HG02938 (cell line): ENCODE data around the gene IGFBPL1.
A peak's percentile ranks its signal among the peaks of the same experiment; 100 is the strongest.
"Not testable (repeated sequence)": the region's sequence is repeated elsewhere in the genome, so short reads cannot be mapped to it uniquely, and the experiment has no call there.

ENCODE experiments used
- ATAC-seq: cut with Tn5 transposase; IDR thresholded peaks from one replicate; pipeline ENCODE4 v1.9.1; 2021; ENCODE audit warnings: mild to moderate bottlenecking, moderate library complexity; ENCODE audit not compliant: unreplicated experiment

The IGFBPL1 gene

GRCh38 chr9:38380230-38380871 is 43.9 kb downstream of the IGFBPL1 start:
- no peak for ATAC-seq

- not testable (repeated sequence) for ATAC-seq
These were observed 46.7 kb downstream of the IGFBPL1 start for GRCh38 chr9:38377336-38378083.

GRCh38 chr9:38376021-38376670 is 48.1 kb downstream of the IGFBPL1 start:
- ATAC-seq, result no peak

DNA sequence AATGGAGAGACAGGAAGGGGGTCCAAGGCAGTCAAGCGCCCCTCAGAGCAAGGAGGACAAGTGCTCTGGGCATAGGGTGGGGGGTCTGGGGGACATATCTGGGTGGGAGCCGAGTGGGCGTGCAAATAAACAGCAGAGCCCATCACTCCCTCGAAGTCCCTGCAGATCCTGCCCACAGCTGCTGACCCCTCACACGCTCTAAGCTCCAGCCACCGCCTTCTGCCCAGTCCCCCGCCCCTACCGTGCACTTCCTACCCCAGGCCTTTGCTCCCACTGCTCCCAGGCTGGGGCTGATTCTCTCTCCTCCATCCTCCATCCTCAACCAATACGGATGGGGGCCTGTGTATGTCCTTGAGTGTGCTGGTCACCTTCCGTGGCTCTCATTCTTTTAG is 48.7 kb downstream of the IGFBPL1 start:
- ATAC-seq, result no peak

GRCh38 chr9:38374847-38375571 is 49.2 kb downstream of the IGFBPL1 start:
- ATAC-seq, result no peak

- ATAC-seq, result no peak
These were observed 50.6 kb downstream of the IGFBPL1 start for GRCh38 chr9:38373679-38374078.

- no peak for ATAC-seq
These were observed 51.3 kb downstream of the IGFBPL1 start for GRCh38 chr9:38372762-38373619.

DNA sequence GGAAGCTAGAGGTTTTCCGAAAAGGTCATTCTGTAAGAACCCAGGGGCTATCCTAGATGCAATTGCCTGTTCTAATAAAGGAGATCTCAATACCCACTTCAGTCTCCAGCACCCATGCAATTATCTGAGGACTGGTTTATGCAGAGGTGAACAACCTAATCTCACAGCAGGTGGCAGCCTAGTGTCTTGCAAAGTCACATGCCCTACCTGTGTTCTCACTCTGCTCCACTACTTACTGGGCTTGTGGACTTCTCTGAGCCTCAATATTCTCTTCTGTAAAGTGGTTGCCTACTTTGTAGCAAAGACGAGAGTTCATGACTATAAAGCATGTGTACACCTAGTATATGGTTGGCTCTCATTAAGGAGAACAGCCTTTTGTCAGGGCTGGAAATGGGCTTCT is 52.8 kb downstream of the IGFBPL1 start:
- ATAC-seq, result peak; percentile 81

DNA sequence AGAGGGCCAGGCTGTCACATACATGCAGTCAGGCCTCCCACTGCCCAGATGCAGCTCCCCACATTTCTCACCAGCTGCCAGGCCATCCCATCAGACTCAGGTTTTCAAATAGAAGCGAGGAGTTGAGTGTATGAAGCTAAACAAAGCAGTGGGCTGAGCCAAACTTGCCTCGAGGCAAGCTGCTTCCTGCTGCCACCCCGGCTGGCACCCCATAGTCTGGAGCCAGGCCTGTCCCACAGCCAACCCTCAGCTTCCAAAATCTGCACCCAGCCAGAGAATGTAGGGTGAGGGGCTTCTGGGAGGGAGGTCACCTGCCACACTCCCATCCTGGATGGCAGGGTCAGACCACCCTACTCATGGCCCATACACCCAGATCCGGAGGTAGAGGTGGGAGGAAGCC is 54.1 kb downstream of the IGFBPL1 start:
- no peak for ATAC-seq

- no peak for ATAC-seq
These were observed 55.5 kb downstream of the IGFBPL1 start for GRCh38 chr9:38368731-38369130.

DNA sequence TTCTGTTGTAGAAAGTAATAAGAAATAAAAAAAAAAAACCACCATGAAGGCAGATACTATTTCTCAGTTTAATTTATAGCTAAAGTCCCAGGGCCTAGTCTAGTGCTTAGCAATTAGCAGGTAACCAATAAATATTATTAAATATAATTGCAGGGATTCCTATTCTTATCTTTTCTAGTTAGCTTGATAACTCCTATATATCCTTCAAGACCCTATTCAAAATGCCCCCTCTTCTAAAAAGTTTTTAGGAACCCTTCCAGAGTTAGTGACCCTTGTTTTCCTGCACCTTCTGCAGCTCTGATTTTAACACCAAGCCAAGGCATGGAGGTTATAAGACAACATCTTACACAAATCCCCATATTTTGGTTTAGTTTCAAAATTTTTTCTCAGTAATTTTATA is 56.4 kb downstream of the IGFBPL1 start:
- no peak for ATAC-seq

DNA sequence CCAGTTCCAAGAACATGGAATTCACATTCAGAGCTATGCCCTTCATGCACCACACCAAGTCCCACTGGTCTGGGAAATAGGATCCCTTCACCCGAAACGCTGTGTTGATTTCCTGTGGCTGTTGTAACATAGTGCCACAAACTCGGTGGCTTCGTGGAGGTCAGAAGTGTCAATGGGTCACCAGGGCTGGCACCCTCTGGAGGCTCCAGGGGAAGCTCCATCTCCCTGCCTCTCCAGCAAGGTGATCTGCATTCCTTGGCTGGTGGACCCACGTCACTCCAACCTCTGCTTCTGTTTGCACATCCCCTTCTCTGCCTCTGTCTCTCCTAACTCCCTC is 60.7 kb downstream of the IGFBPL1 start:
- no peak for ATAC-seq

- ATAC-seq, result peak; percentile 67
These were observed 61.2 kb downstream of the IGFBPL1 start for GRCh38 chr9:38362852-38363588.

DNA sequence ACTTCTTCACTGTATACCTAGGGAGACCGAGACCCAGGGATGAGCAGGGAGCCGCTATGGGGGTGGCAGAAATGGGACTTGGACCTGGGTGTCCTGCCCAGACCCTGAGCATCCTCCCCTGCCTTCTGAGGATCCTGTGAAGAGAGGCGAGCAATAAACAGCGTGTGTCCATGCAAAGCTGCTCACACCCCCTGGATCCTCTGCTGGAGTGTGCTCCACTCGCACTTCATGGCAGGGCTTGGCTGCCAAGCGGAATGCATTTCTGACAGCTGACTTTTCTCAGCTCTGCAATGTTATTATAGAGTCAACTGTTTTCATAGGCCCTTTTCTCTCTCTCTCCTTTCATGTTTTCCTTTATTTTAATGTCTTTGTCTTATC is 62.8 kb downstream of the IGFBPL1 start:
- ATAC-seq, result no peak

- ATAC-seq, result no peak
These were observed 63.3 kb downstream of the IGFBPL1 start for GRCh38 chr9:38360839-38361472.

DNA sequence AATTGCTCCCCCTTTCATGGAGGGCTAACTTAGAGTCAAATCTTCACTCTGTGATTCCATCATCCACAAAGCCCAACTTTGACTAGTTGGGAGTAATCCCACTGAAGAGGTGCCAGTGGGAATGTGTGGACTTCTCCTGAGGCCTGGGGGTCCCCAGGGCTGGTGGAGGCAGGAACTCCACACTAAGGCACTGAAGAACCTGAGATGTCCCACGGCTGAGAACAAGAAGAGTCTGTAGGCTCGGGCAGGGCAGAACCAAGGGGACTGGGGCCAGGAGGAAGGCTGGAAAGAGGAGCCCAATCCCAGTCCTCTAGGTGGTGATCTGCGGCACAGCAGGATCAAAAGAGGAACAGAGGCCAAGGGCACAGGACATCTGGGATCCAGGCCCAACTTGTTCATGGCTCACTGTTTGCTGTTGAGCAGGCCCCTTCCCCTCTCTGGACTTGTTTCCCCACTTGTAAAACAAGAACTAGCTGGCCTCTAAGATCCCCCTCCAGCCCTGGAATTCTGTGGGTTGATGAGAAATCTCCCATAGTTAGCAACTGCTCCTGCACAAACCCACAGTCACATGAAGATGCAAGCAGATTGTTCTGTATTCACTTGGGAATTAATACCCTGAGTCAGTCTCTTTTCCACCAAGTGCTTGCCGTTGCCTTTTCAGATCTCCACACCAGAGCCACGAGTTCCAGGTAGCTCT is 64.4 kb downstream of the IGFBPL1 start:
- ATAC-seq, result no peak

DNA sequence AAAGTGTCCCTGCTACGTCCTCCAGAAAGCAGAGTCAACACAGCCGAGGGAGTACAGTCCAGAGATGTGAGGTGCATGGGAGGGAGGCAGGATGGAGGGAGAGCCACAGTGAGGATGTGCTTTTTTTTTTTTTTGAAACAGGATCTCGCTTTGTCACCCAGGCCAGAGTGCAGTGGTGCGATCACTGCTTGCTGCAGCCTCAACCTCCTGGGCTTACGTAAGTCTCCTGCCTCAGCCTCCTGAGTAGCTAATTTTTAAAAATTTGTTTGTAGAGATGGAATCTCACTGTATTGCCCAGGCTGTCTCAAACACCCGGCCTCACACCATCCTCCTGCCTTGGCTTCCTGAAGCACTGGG is 65.0 kb downstream of the IGFBPL1 start:
- no peak for ATAC-seq

DNA sequence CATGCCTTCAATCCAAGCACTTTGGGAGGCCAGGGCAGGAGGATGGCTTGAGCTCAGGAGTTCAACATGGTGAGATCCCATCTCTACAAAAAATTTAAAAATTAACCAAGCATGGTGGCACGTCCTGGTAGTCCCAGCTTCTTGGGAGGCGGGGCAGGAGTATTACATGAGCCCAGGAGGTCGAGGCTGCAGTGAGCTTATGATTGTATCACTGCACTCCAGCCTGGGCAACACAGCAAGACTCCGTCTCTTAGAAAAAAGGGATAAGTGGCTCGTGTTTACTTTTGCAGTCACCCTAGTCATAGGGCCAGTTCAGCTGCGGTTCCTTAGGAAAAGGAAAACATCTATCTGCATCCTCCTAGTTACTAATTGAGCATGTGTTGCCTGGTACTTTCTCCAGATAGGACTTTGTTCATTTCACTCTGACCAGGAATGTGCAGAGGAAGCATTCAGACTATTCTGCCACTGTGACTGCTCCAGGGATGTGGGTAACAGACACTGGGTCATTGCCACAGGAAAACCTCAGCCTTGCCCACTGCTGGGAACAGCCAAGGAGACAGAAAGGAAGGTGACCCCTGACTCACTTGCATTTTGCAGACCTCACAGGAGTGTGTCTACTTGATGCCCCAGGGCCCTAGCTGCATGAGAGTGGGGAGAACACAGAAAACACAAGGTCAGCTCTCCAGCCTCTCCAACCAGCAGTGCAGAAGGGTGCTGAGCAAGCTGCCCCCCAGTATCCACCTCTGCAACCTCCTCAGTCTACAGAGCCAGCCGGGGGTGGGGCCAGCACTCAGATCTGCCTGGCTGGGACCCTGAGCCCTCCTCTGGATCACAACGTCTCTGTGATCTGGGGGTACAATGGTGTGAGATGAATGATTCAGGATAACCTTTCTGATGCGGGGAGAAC is 65.6 kb downstream of the IGFBPL1 start:
- no peak for ATAC-seq
